Adipose tissue (tissue), 3 donors: ENCODE measurements around the gene THUMPD2. TPM values are rescaled to one million over a fixed set of nuclear protein-coding genes. Genes with fewer than 3 reads are reported as not detected.
"Not testable (repeated sequence)": the region's sequence is repeated elsewhere in the genome, so short reads cannot be mapped to it uniquely, and the experiment has no call there.

Experiments
- H3K27ac ChIP-seq: one replicate; pipeline ENCODE4 v1.5.1; 2013; ENCODE audit warnings: low read depth, low read length
- WGBS, 3 donors: extraction: QIAGEN DNeasy Blood & Tissue Kit; methylation state at CpG; one replicate each; pipeline ENCODE4 v1.1.7; 2013; 5-methylcytosine and 5-hydroxymethylcytosine counted together
- polyA plus RNA-seq, 3 donors: library from polyadenylated mRNA; stranded (reverse); fragments of 200-250 nt; gene quantifications; one replicate each; pipeline ENCODE4 v1.2.3, GENCODE V29; 2013
- donor health status: healthy with polysubstance abuse.
- donor health status: Bipolar disorder and iron deficiency.
- donor health status: healthy.

THUMPD2 gene, protein sequence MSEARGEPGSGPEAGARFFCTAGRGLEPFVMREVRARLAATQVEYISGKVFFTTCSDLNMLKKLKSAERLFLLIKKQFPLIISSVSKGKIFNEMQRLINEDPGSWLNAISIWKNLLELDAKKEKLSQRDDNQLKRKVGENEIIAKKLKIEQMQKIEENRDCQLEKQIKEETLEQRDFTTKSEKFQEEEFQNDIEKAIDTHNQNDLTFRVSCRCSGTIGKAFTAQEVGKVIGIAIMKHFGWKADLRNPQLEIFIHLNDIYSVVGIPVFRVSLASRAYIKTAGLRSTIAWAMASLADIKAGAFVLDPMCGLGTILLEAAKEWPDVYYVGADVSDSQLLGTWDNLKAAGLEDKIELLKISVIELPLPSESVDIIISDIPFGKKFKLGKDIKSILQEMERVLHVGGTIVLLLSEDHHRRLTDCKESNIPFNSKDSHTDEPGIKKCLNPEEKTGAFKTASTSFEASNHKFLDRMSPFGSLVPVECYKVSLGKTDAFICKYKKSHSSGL
- polyA plus RNA-seq: 1 to 10 TPM; 4.8 to 7.0 (median 6.8) TPM

DNA sequence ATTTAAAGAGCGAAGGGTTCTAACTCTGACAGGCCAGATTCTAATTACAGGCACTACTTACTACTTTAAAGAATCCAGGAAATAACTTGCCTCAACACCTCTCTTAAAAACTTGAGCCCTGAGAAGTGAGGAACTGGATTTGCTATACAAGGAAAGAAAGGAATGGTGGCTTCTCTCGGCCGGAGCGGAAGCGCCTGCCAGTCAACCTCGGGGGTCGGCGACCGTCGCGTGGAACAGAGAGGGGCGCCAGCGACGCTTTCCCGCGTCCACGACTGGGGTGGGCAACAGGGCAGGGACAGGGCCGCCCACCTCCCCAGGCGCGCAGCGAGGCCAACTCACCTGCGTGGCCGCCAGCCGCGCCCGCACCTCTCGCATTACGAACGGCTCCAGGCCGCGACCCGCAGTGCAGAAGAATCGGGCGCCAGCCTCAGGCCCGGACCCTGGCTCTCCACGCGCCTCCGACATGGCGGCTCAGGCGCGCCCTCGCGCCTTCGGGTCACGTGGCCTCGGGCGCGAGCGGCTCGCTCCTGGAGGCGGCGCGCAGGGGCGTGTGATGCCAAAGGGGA is at the start of gene THUMPD2:
THUMPD2 (minus strand) TSS at position 484 of the 566 bp plus-strand sequence; CDS start at position 465, 19 bp downstream.
- H3K27ac ChIP-seq: peak within 1 kb of the TSS; percentile 72
- 0 to 1% (median 1%) methylated on average over 50 to 54 of the region's 54 CpGs for WGBS, 3 donors

DNA sequence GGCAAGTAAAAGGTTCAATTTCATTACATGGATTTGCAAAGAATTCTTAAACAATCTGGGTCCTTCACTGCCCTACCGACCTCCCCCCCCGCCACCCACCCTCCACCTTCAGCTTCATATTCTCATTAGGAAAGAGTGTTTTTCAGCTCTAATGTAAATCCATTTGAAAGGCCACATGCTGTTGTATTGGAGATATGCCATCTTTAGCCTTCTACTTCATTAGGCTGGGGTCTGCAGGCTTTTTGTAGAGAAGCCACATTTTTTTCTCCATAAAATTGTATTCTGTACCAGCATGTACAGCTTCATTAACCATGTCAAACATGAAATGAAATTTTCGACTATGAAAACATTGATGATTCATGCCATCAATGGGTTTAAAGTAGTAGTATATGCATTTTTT is 42.8 kb upstream of the THUMPD2 start:
- 67 to 77% (median 71%) methylated on average over 3 of the region's 3 CpGs for WGBS, 3 donors
- H3K27ac ChIP-seq: no peak overlapping the region

DNA sequence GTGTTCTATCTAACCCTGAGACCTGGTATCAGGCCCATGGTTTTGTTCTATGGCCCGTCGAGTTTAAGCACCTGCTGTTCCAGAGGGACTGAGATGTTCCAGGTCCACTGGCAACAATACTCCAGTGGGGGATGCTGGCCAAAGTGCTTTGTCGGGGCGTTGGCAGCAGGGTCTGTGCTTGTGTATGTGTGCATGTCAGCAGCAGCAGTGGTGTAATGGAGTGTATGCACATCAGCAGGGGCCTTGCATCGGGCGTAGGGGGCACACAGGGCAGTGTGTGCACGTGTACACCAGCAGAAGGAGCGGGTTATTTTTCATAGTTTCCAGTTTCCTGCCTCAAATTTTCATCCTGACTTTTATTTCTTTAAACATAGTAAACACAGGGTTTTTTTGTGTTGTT is 37.8 kb upstream of the THUMPD2 start:
- 78 to 84% (median 80%) methylated on average over 8 of the region's 8 CpGs for WGBS, 3 donors
- no peak overlapping the region for H3K27ac ChIP-seq

DNA sequence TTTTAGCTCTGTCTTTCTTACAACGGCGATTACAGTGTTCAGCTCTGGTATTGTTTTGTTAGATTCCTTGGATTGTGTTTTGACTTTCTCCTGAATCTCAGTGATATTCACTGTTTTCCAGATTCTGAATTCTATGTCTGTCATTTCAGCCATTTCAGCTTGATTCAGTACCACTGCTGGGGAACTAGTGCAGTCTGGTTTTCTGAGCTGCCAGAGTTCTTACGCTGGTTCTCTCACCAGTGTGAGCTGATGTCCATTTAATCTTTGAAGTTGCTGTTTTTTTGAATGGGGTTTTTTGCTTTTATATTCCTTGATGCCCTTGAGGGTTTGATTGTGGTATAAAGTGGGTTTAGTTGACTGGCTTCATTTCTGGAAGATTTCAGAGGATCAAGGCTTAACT is 37.4 kb upstream of the THUMPD2 start:
- 89 to 95% (median 93%) methylated on average over 3 of the region's 3 CpGs for WGBS, 3 donors
- H3K27ac ChIP-seq: no peak overlapping the region

DNA sequence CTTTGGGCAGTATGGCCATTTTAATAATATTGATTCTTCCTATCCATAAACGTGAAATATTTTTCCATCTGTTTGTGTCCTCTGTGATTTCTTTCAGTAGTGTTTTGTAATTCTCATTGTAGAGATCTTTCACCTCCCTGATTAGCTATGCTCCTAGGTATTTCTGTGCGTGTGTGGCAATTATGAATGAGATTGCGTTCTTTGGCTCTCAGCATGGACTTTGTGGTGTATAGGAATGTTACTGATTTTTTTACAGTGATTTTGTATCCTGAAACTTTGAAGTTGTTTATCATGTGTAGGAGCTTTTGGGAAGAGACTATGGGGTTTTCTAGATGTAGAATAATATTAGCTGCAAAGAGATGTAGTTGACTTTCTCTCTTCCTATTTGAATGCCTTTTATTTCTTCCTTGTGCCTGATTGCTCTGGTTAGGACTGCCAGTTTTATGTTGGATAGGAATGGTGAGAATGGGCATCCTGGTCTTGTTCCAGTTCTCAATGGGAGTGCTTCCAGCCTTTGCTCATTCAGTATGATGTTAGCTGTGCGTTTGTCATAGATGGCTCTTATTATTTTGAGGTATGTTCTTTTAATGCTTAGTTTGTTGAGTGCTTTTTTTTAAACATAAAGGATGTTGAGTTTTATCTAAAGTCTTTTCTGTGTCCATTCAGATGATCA is 27.0 kb upstream of the THUMPD2 start:
- H3K27ac ChIP-seq: no peak overlapping the region

DNA sequence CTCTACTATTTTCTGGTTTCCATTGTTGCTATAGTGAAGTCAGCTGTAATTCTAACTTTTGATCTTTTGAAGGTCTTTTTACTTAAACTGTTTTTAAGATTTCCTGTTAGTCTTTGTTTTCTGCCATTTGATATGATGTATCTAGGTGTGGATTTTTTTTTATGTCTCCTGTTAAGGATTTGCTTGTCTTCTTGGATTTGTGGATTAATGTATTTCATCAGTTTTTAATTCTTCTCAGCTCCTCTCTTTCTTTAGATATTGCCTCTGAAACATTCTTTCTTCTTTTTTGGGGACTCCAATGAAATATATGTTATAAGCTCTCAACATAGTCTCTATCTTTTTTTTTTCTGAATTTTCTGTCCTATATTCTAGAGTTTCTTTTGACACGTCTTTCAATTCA is 24.8 kb upstream of the THUMPD2 start:
- WGBS, 3 donors: 89 to 92% (median 91%) methylated on average over 1 of the region's 1 CpG
- H3K27ac ChIP-seq: no peak overlapping the region

More for the DNA sequence above, 27.0 kb upstream of the THUMPD2 start:
- 60 to 69% (median 64%) methylated on average over 4 of the region's 4 CpGs for WGBS, 3 donors

DNA sequence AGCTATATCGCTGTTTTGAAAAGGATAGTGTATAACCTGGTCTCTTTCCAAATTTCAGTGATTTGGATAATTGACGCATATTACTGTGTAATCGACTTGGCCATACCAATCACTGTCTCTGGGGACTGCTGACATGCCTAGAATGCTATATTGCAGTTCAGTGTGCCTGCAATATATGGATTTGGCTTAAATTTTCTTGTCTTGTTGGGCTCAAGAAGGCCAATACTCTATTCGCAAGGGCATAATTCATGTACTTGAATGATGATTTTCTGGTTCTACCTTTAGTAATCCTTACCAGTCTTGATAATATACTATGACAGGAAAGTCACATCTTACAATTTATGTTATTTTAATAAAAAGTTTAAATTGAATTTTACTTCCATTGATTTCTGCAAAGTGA is 21.7 kb upstream of the THUMPD2 start:
- WGBS, 3 donors: 94 to 96% (median 95%) methylated on average over 4 of the region's 4 CpGs
- no peak overlapping the region for H3K27ac ChIP-seq

DNA sequence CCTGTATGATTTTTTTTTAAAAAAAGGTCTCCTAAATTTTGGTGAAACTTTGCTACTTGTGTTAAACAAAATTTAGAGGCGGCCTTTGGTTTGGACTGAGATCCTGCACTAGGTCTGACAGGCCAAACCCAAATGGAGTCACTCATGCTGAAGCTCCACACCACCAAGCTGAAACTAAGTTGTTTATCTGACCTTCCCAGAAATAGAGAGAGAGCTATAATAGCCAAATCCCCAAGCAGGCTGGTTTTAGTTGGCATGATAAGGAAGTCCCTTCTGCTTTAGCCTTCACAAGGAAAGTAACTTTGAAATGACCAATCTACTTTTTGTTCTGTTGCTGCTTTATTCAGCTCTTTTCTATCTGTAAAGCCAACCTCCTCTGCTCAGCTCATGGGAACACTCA is 17.1 kb upstream of the THUMPD2 start:
- WGBS, 3 donors: 87 to 97% (median 91%) methylated on average over 1 of the region's 1 CpG
- H3K27ac ChIP-seq: no peak overlapping the region

DNA sequence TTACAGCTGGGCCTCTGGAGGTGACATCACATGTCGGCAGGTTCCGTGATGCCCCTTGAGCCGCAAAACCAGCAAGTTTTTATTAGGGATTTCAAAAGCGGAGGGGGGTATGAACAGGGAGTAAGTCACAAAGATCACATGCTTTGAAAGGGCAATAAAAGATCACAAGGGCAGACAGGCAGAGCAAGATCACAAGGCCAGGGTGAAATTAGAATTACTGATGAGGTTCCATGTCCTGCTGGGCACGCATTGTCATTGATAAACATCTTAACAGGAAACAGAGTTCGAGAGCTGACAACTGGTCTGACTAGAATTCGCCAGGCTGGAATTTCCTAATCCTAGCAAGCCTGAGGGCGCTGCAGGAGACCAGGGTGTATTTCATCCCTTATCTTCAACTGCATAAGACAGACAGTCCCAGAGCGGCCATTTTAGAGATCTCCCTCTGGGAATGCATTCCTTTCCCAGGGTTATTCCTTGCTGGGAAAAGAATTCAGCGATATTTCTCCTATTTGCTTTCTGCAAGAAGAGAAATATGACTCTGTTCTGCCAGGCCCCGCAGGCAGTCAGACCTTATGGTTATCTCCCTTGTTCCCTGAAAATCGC is 11.3 kb upstream of the THUMPD2 start:
- WGBS, 3 donors: 83 to 85% (median 84%) methylated on average over 12 of the region's 12 CpGs
- not testable (repeated sequence) for H3K27ac ChIP-seq

DNA sequence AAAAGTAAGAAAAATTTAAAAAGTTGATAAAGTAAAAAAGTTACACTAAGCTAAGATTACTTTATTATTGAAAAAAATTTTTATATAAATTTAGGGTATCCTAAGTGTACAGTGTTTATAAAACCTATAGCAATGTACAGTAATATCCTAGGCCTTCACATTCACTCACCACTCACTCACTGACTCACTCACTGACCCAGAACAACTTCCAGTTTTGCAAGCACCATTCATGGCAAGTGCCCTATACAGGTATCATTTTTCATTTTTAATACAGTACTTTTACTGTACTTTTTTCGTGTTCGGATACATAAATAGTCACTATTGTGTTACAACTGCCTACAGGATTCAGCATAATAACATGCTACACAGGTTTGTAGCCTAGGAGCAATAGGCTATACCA is 8.9 kb upstream of the THUMPD2 start:
- 88 to 93% (median 92%) methylated on average over 2 of the region's 2 CpGs for WGBS, 3 donors
- H3K27ac ChIP-seq: no peak overlapping the region

DNA sequence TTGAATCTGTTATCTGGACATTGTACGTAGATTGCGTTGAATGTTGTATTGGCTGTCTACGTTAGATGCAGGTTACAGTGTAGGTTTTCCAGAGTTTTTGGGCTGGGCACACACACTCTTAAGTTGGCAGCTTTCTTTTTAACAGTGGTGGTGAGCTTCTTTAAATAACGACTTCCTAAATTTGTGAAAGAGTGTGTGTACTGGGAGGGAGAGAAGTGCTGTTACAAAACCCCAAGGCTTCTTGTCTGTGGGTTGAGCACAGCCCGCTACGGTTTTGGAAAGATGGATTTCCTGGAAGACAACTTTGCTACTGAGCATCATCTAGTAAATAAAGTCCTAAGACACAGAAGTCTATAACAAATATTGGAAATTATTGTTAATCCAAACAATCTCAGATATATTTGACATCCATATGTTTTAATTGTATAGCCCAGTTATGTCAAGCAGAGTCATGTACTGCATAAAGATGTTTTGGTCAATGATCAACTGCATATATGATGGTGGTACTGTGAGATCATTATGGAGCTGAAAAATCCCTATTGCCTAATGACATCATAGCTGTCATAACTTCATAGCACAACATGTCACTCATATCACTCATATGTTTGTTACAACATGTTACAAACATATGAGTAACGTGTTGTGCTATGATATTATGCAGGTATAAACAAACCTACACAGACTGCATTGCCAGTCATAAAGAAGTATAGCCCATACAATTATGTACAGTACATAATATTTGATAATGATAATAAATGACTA is 7.9 kb upstream of the THUMPD2 start:
- H3K27ac ChIP-seq: no peak overlapping the region
- 71 to 78% (median 76%) methylated on average over 7 of the region's 7 CpGs for WGBS, 3 donors

DNA sequence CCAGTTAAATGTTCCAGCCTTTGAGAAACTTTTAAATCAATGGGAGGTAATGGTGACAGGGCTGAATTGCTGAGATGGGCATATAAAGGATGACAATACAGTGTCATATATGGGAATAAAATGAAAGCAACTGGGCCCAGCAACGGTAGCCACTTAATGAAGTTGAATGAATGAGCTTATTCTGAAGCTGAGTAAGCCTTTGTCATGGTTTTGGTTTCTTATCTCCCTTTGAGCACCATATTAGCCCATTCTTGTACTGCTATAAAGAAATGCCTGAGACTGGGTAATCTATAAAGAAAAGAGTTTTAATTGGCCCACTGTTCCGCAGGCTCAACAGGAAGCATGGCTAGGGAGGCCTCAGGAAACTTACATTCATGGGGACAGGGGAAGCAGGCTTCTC is 3.5 kb upstream of the THUMPD2 start:
- 46% methylated on average over 2 of the region's 2 CpGs for WGBS, 3 donors
- H3K27ac ChIP-seq: no peak overlapping the region

DNA sequence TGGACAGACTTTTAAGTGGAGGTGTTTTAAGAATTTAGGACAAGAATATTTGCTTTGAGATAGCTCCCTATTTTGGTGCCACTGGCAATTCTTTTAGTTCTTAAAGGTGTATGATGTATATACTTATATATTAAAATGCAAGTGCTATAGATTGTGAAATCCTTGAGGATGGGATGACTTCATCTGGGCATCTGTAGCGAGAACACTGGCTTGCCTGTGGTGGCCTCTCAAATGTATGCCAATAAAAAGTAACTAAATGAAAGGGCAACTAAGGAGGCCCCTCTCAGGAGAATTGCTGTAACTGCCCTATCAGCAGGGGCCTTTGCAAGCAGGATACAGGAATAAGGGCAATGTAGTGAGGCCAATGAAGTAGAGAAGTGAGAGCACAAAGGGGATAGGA is 2.6 kb upstream of the THUMPD2 start:
- 52 to 94% (median 88%) methylated on average over 1 of the region's 1 CpG for WGBS, 3 donors
- no peak overlapping the region for H3K27ac ChIP-seq

DNA sequence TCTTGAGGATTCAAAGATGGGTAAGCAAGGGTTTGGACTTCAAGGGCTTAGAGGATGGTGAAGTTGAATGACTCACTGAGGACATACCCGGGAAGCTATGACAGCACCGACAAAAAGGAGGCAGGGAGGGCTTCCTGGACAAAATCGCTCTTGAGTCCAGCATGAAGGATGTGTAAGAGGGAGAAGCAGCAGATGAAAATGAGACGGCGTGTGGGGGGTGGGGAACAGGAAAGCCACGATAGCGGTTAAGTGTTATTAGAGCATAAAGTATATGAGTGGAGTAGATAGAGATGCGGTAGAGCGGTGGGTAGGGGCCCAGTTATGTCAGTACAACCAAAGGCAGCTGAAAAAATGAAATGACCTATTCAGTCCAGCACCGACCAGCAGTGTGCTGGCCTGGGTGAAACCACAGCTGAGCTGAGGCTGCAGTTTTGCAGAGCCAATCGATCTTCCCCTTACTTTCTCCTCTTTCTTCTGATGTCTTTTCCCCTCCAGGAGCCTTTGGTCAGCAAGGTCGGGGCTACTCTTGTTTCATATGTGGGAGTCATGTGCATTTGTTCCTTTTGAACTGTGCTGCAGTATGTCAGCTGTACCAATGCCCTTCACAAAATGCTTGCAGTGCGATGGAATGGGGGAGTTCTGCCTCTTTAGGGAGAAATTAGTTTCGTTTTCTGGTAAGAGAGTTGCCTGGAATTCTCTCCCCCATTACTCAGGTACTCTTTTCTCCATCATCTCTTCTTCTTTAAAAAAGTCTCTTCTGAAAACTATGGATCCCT is 2.0 kb upstream of the THUMPD2 start:
- WGBS, 3 donors: 31 to 58% (median 39%) methylated on average over 14 of the region's 14 CpGs
- no peak overlapping the region for H3K27ac ChIP-seq

DNA sequence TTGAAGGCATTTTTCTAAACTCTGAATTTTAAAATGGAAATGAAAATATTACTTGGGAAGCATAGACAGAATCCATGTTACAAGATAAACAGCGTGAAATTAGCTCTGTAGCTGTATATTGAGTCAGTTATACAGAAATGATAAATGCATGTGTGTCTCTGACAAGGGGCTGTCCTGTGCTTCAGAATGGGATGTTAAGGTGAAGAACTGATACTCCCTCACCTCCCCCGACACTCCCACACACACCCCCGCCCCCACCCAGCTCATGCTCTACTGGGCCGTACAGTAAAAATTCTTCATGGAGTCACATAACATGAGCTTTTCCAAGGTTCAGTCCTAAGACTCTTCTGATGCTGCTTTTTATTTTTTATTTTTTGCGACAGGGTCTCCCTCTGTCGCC is 869 bp upstream of the THUMPD2 start:
- 81 to 94% (median 92%) methylated on average over 6 of the region's 6 CpGs for WGBS, 3 donors
- no peak overlapping the region for H3K27ac ChIP-seq

DNA sequence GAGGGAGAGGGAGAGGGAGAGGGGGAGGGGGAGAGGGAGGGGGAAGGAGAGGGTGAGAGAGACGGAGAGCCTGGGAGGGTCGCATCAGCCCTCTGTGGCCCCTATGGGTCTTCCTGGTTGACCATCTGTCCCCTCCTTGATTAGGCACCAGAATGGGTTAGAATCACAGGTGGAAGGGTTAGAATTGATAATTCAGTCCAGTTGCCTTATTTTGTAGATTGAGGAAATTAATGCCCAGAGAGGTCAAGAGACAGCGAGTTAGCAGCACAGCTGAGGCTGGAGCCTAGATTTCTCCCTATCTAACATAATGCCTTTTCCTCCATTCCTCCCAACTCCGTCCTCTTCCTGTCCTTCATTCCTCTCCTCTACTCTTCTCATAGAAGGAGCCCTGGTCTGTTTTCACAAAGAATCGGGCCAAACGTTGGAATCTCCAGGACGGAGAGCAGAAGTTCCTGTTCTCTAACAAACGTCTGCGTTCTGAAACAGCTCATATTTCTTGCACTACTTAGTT is 338 bp upstream of the THUMPD2 start:
- no peak overlapping the region for H3K27ac ChIP-seq
- WGBS, 3 donors: 15 to 32% (median 25%) methylated on average over 9 of the region's 9 CpGs

DNA sequence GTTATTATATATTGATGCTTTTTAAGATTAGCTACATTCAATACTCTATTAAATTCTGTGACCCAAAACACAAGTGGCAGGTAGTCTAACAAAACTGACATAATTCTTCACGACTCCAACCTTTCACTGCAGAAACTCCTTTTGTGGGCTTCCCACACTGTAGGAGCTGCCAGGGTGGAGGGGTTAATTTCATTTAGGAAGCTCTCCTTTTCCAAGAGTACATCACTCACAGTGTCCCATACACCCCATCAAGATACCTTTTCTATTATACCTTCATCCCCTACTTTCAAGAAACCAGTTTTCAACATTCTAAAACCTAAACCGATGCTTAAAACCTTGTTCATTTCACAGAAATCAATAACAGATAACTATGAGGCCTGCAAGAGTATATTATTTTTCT is 825 bp downstream of the THUMPD2 start:
- 3 to 9% (median 6%) methylated on average over 2 of the region's 2 CpGs for WGBS, 3 donors
- H3K27ac ChIP-seq: no peak overlapping the region
